ENCODE measurements around the gene SCRT2. TPM values are rescaled to one million over a fixed set of nuclear protein-coding genes. Genes with fewer than 3 reads are reported as not detected.
A peak's percentile ranks its signal among the peaks of the same experiment; 100 is the strongest.

Gene SCRT2
- total RNA-seq, 3 donors from 2014 or later, result not detected

GRCh38 chr20:650281-650680 is 25.3 kb downstream of the SCRT2 start:
- no peak for ATAC-seq
- no peak for DNase-seq
- TF ChIP-seq CTCF (IDR thresholded peaks at IDR 0.05), result no peak
- intact Hi-C loops (cut with DNase I, micrococcal nuclease), result no loop called here
- H3K9me3 ChIP-seq, result no peaks in the 10 kb centered on the region
- H3K36me3 ChIP-seq (ENCODE audit: low read depth), result no peaks in the 10 kb centered on the region
- H3K4me1 ChIP-seq (ENCODE audit: low read depth), result peaks cover 17% of the 10 kb centered on the region
- H3K4me3 ChIP-seq, result no peak overlapping the region

DNA sequence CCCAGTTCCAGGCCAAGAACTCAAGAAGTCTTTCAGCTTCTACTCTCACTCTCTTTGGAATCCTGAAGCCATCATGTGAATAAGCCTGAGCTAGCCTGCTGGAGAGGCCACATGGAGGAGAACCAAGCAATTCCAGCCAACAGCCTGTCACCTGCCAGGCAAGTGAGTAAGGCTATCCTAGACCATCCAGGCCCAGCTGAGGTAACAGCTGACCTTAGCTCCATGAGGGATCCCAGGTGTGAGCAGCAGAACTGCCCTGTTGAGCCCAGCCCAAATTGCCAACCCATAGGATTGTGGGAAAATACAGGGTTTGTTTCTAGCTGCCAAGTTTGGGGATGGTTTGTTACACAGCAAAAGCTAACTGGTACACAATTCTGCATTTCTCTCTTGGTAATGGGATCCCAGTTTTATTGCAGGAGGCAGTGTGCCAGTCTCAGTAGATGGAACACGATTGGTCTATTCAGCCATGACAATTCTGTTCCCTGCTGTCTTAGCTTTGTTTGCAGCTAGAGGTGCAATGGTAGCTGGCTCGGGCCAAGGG is 28.1 kb downstream of the SCRT2 start:
- ATAC-seq, result no peak
- no peak for DNase-seq
- Histone ChIP-seq H3K4me3 (no peak overlapping the region), H3K4me1 (ENCODE audit: low read depth) (peaks cover 9% of the 10 kb centered on the region), H3K9me3 (no peaks in the 10 kb centered on the region), H3K36me3 (ENCODE audit: low read depth) (no peaks in the 10 kb centered on the region)
- no peak for TF ChIP-seq CTCF (IDR thresholded peaks at IDR 0.05)
- intact Hi-C loops (cut with DNase I, micrococcal nuclease), result loop anchor here in 1 of 2 donors (10.0 kb wide), 1 partner anchor 293 kb away; no protein-coding TSS in a partner anchor

GRCh38 chr20:646868-647233 is 28.8 kb downstream of the SCRT2 start:
- intact Hi-C loops (cut with DNase I, micrococcal nuclease), result loop anchor here in 1 of 2 donors (10.0 kb wide), 1 partner anchor 292 kb away; no protein-coding TSS in a partner anchor
- H3K36me3 ChIP-seq (ENCODE audit: low read depth), result no peaks in the 10 kb centered on the region
- H3K4me3 ChIP-seq, result no peak overlapping the region
- DNase-seq (no peak), ATAC-seq (no peak)
- H3K4me1 ChIP-seq (ENCODE audit: low read depth), result peaks cover 3% of the 10 kb centered on the region
- H3K9me3 ChIP-seq, result no peaks in the 10 kb centered on the region
- TF ChIP-seq CTCF (IDR thresholded peaks at IDR 0.05), result no peak

DNA sequence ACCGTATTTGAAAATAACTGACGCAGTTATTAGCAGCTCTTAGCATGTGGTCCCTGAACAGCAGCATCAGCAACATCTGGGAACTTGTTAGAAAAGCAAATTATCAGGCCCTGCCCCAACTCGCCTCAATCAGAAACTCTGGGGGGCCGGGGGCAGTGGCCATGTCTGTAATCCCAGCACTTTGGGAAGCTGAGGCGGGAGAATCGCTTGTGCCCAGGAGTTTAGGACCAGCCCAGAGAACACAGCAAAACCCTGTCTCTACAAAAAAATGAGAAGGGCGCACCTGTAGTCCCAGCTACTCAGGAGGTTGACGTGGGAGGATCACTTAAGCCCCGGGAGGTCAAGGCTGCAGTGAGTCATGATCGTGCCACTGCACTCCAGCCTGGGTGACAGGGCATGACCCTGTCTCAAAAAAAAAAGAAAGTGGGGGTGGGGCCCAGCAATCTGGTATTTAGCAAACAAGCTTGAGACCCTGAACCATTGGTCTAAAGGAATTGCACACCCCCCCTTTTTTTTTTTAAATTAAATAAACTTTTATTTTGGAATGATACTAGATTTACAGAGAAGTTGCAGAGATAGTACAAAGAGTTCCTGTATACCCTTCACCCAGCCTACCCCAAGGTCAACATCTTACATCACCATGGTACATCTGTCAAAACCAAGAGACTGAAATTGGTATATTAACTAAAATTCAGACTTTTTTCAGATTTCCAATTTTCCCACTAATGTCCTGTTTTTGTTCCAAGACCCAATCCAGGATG is 29.3 kb downstream of the SCRT2 start:
- Histone ChIP-seq H3K9me3 (no peaks in the 10 kb centered on the region), H3K36me3 (ENCODE audit: low read depth) (no peaks in the 10 kb centered on the region), H3K4me1 (ENCODE audit: low read depth) (no peaks in the 10 kb centered on the region), H3K4me3 (no peak overlapping the region)
- ATAC-seq (no peak), DNase-seq (no peak)
- intact Hi-C loops (cut with DNase I, micrococcal nuclease), result loop anchor here in 1 of 2 donors (10.0 kb wide), 1 partner anchor 291 kb away; no protein-coding TSS in a partner anchor
- TF ChIP-seq CTCF (IDR thresholded peaks at IDR 0.05), result no peak

DNA sequence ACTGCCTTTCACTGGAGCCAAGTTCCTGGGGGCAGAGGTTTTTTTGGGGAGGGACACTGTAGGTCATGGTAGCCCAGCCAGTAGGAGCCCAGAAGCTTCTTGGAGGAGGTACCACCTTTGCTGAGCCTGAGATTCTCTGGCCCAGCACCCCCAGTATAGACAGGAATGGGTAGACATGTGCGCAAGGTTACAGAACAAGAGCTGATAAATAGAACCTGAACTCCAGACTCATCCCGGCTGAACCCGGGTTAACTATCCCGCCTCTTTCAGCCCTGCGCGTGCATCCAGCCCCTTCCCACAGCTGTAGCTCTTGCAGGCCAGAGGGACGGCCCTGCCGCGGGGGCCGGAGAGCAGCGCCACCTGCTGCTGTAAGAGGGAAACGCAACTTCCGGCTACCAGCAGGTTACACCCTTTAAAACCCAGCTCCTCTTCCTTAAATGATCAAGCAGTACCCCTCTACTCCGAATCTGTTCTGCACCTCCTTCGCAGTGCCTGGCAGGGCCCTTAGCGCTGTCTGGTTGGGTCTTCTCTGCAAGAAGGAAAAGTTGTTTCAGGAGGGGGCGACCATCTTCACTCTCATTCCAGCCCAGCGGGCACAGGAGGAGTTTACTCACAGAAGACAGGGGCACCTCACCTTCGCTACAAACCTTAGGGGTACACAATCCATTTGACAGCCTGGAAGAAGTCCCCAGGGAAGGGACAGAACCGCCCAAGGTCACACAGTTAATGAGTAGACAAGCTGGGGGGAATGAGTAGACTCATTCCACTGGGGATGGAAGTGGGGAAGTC is 30.1 kb downstream of the SCRT2 start:
- Histone ChIP-seq H3K4me3 (no peak overlapping the region), H3K9me3 (no peaks in the 10 kb centered on the region), H3K4me1 (ENCODE audit: low read depth) (no peaks in the 10 kb centered on the region), H3K36me3 (ENCODE audit: low read depth) (no peaks in the 10 kb centered on the region)
- intact Hi-C loops (cut with DNase I, micrococcal nuclease), result loop anchor here in 1 of 2 donors (10.0 kb wide), 1 partner anchor 291 kb away; no protein-coding TSS in a partner anchor
- peak; percentile 67 to 85 (median 79) for DNase-seq
- peak; percentile 96 for TF ChIP-seq CTCF (IDR thresholded peaks at IDR 0.05)
- peak; percentile 93 for ATAC-seq
